DOHH2 (cell line): ENCODE data around the gene OR8B8.

ENCODE experiments used
- EZH2phosphoT487 ChIP-seq: fragments of 200-600 bp; sonication (generic); IDR thresholded peaks from 2 replicates; pipeline ENCODE4 v1.6.1; 2017; ENCODE audit warnings: borderline replicate concordance, mild to moderate bottlenecking, antibody characterized with exemption, low read length, moderate library complexity, mixed read lengths
- TF ChIP-seq, protein P1 (sequence below): fragments of 200-600 bp; sonication (generic); IDR thresholded peaks from one replicate; pipeline ENCODE4 v1.5.1; 2014; ENCODE audit warnings: antibody characterized with exemption, mild to moderate bottlenecking, low read depth, low read length; ENCODE audit not compliant: poor library complexity, severe bottlenecking

DNA sequence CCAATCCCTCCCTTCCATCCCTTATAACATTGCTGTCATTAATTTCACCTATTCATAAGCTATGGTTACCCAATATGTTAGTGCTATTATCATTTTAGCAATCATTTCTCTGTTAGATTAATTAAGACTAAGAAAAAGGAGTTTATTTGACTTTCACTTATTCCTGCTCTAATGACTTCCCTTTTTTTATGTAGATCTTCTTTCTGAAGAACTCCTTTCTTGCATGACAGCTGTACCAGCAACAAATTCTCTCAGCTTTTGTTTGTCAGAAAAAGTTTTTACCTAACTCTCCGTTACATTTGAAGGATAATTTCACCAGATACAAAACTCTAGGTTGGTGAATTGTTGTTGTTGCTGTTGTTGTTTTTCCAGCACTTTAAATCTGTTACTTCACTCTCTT is 28.6 kb upstream of the OR8B8 start:
- TF ChIP-seq, protein P1, sequence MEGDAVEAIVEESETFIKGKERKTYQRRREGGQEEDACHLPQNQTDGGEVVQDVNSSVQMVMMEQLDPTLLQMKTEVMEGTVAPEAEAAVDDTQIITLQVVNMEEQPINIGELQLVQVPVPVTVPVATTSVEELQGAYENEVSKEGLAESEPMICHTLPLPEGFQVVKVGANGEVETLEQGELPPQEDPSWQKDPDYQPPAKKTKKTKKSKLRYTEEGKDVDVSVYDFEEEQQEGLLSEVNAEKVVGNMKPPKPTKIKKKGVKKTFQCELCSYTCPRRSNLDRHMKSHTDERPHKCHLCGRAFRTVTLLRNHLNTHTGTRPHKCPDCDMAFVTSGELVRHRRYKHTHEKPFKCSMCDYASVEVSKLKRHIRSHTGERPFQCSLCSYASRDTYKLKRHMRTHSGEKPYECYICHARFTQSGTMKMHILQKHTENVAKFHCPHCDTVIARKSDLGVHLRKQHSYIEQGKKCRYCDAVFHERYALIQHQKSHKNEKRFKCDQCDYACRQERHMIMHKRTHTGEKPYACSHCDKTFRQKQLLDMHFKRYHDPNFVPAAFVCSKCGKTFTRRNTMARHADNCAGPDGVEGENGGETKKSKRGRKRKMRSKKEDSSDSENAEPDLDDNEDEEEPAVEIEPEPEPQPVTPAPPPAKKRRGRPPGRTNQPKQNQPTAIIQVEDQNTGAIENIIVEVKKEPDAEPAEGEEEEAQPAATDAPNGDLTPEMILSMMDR: no peak
- TF ChIP-seq EZH2phosphoT487: no peak
